Fibroblast of lung (primary cell): ENCODE results near the gene VPS13C. TPM values are rescaled to one million over a fixed set of nuclear protein-coding genes. Genes with fewer than 3 reads are reported as not detected.

Source experiments
- DNase-seq, 2 donors: peaks; one replicate each; pipeline versions ENCODE4 v3.0.0 to v3.0.0-alpha.2; 2010; ENCODE audit warnings: low read depth in 2 of 2
- H2AFZ ChIP-seq: 2 replicates; pipeline ENCODE4 v1.5.1; 2012; ENCODE audit warnings: low read length, control low read depth, inconsistent platforms
- H3K27ac ChIP-seq: 2 replicates; pipeline ENCODE4 v1.5.1; 2011; ENCODE audit warnings: low read length, control low read depth; ENCODE audit not compliant: insufficient read depth
- H3K27me3 ChIP-seq: 2 replicates; pipeline ENCODE4 v1.5.1; 2011; ENCODE audit warnings: mild to moderate bottlenecking, low read length; ENCODE audit not compliant: control insufficient read depth, insufficient read depth
- H3K36me3 ChIP-seq: 2 replicates; pipeline ENCODE4 v1.5.1; 2011; ENCODE audit warnings: low read length; ENCODE audit not compliant: control insufficient read depth, insufficient read depth
- H3K4me1 ChIP-seq: 2 replicates; pipeline ENCODE4 v1.5.1; 2011; ENCODE audit warnings: low read length; ENCODE audit not compliant: control insufficient read depth, insufficient read depth; ENCODE audit errors: extremely low read depth
- H3K4me2 ChIP-seq: 2 replicates; pipeline ENCODE4 v1.5.1; 2011; ENCODE audit warnings: low read length, control low read depth; ENCODE audit not compliant: insufficient read depth; ENCODE audit errors: extremely low read depth
- H3K4me3 ChIP-seq, 4 experiments: fragments of 200-600 bp in 1 of 4; sonication (generic) in 1 of 4; replicated peaks in 1 of 4; 2 replicates each; pipeline ENCODE4 v1.5.1; 2011 to 2016; ENCODE audit warnings: low read length in 4 of 4, low read depth in 3 of 4, mild to moderate bottlenecking in 3 of 4, control low read depth in 2 of 4, inconsistent platforms in 1 of 4, mixed read lengths in 1 of 4; ENCODE audit not compliant: insufficient read depth in 1 of 4; ENCODE audit errors: control extremely low read depth in 1 of 4
- H3K79me2 ChIP-seq: 2 replicates; pipeline ENCODE4 v1.5.1; 2012; ENCODE audit warnings: mild to moderate bottlenecking, low read length, inconsistent platforms; ENCODE audit not compliant: control insufficient read depth, insufficient read depth
- H3K9ac ChIP-seq: 2 replicates; pipeline ENCODE4 v1.5.1; 2011; ENCODE audit warnings: mild to moderate bottlenecking, low read length, control low read depth; ENCODE audit not compliant: insufficient read depth
- H3K9me3 ChIP-seq: 2 replicates; pipeline ENCODE4 v1.5.1; 2012; ENCODE audit warnings: low read depth, low read length; ENCODE audit not compliant: control insufficient read depth, insufficient read depth
- H4K20me1 ChIP-seq: 2 replicates; pipeline ENCODE4 v1.5.1; 2011; ENCODE audit warnings: low read length; ENCODE audit not compliant: control insufficient read depth, insufficient read depth; ENCODE audit errors: extremely low read depth
- EZH2 ChIP-seq: IDR thresholded peaks from 2 replicates; pipeline ENCODE4 v1.5.1; 2012; ENCODE audit warnings: low read length, control low read depth, mild to moderate bottlenecking; ENCODE audit errors: missing control alignments
- polyA plus RNA-seq, 2 donors: library from polyadenylated mRNA; depleted of rRNA in 1 of 2; stranded (reverse) in 1 of 2; unstranded in 1 of 2; fragments of >200 nt; gene quantifications; 2 replicates each; pipeline ENCODE4 v1.2.1, GENCODE V29; 2011 to 2012; ENCODE audit warnings: missing spikeins in 1 of 2
- total RNA-seq: library from RNA; depleted of rRNA; stranded (reverse); fragments of >200 nt; gene quantifications from 2 replicates; pipeline ENCODE4 v1.2.1, GENCODE V29; 2014
- TF ChIP-seq, protein P1 (sequence below), 2 donors: IDR thresholded peaks in 1 of 2; conservative IDR thresholded peaks in 1 of 2; 1 replicate in 1 of 2; 2 replicates in 1 of 2; pipeline ENCODE4 v1.5.1; 2011 to 2012; ENCODE audit warnings: low read length in 2 of 2, control low read depth in 1 of 2, inconsistent platforms in 1 of 2, low read depth in 1 of 2, mild to moderate bottlenecking in 1 of 2

VPS13C gene
- total and polyA plus RNA-seq, 2 donors (not counting 1 experiment from before 2014, with no cell fraction given): 19.6 to 82.7 TPM

DNA sequence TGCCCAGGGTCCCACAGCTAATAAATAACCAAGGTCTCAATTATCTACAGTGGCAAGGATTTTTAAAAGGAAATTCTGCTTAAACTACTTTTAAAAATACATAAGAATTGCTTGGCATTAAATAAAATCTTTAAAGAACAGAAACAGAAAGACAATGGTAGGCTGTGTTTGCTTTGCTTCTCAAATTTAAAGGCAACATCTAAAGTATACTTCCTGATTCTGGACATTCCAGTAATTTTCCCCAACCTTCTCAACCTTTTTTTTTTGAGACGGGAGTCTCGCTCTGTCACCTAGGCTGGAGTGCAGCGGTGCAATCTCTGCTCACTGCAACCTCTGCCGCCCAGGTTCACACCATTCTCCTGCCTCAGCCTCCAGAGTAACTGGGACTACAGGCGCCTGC lies 5.3 kb downstream of the VPS13C start:
- H3K27ac ChIP-seq: no peak overlapping the region
- no peaks in the 10 kb centered on the region for H3K4me1 ChIP-seq
- no peak for DNase-seq
- H3K27me3 ChIP-seq: no peaks in the 10 kb centered on the region
- H3K4me3 ChIP-seq: no peak overlapping the region
- H4K20me1 ChIP-seq: no peaks in the 10 kb centered on the region
- H3K79me2 ChIP-seq: peaks cover 36% of the 10 kb centered on the region
- H3K9ac ChIP-seq: no peak overlapping the region
- no peak overlapping the region for H3K4me2 ChIP-seq
- no peaks in the 10 kb centered on the region for H3K36me3 ChIP-seq
- TF ChIP-seq, protein P1, sequence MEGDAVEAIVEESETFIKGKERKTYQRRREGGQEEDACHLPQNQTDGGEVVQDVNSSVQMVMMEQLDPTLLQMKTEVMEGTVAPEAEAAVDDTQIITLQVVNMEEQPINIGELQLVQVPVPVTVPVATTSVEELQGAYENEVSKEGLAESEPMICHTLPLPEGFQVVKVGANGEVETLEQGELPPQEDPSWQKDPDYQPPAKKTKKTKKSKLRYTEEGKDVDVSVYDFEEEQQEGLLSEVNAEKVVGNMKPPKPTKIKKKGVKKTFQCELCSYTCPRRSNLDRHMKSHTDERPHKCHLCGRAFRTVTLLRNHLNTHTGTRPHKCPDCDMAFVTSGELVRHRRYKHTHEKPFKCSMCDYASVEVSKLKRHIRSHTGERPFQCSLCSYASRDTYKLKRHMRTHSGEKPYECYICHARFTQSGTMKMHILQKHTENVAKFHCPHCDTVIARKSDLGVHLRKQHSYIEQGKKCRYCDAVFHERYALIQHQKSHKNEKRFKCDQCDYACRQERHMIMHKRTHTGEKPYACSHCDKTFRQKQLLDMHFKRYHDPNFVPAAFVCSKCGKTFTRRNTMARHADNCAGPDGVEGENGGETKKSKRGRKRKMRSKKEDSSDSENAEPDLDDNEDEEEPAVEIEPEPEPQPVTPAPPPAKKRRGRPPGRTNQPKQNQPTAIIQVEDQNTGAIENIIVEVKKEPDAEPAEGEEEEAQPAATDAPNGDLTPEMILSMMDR (conservative IDR thresholded peaks at IDR 0.05 in 1 of 2, IDR thresholded peaks at IDR 0.05 in 1 of 2; ENCODE audit: low read depth in 1 of 2, low read length in 2 of 2): no peak
- TF ChIP-seq EZH2: no peak
- H3K9me3 ChIP-seq: no peaks in the 10 kb centered on the region
- H2AFZ ChIP-seq: no peak overlapping the region

DNA sequence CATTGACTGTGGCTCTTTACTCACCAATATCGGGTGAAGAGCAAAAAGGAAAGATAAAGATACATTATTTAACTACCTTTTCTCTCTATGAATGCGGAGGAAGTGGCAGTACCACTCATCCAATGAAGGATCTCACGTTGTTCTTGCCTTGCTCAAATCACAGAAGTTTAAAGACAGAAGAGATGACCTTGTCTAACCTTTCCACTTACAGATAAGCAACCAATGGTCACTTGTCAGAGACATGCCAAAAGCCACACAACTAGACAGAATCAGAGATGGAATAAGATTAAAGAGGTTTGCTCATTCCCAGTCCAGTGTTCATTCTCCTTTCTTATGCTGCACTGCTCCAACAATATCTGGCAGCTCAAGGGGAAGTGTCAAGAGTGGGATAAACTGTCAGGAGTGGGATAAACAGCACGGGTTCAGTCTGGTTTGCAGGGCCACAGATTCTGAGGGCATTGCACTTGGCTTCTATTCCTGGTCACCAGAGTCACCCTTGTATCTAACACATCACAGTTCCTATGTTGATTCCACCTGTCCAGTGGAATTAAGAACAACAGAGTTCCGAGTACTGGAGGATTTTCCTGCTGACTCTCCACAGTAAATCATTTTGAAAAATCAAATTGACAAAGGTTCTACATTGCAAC lies 6.7 kb downstream of the VPS13C start:
- no peak for DNase-seq
- Histone ChIP-seq H3K9me3 (no peaks in the 10 kb centered on the region), H3K79me2 (peaks cover 23% of the 10 kb centered on the region), H2AFZ (no peak overlapping the region), H4K20me1 (no peaks in the 10 kb centered on the region), H3K36me3 (no peaks in the 10 kb centered on the region), H3K9ac (no peak overlapping the region), H3K27me3 (no peaks in the 10 kb centered on the region), H3K4me3 (no peak overlapping the region), H3K4me2 (no peak overlapping the region), H3K4me1 (no peaks in the 10 kb centered on the region), H3K27ac (no peak overlapping the region)
- no peak for TF ChIP-seq EZH2
- TF ChIP-seq, protein P1 (conservative IDR thresholded peaks at IDR 0.05 in 1 of 2, IDR thresholded peaks at IDR 0.05 in 1 of 2; ENCODE audit: low read depth in 1 of 2, low read length in 2 of 2): no peak

DNA sequence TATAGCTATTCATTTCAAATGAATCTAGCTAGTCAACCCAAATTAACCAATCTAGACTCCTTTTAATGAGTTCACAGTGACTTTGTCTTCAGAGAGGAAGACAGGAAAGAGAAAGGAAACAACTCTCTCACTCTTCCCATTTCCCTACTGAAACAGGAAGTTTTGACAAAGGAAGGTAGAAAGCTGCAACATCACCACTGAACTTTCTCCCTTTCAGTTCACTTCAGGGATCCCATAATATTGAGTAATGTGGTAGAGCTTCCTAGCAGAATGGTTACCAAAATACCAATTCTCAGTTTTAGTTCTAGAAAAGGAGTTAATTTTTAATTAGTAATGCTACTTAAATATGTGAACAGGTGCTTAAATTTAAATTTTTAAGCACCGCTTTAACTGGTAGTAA lies 7.5 kb downstream of the VPS13C start:
- Histone ChIP-seq H3K27me3 (no peaks in the 10 kb centered on the region), H3K9ac (no peak overlapping the region), H3K9me3 (no peaks in the 10 kb centered on the region), H3K4me3 (no peak overlapping the region), H4K20me1 (no peaks in the 10 kb centered on the region), H3K79me2 (peaks cover 17% of the 10 kb centered on the region), H3K27ac (no peak overlapping the region), H2AFZ (no peak overlapping the region), H3K36me3 (no peaks in the 10 kb centered on the region), H3K4me2 (no peak overlapping the region), H3K4me1 (no peaks in the 10 kb centered on the region)
- DNase-seq: no peak
- no peak for TF ChIP-seq EZH2
- TF ChIP-seq, protein P1 (conservative IDR thresholded peaks at IDR 0.05 in 1 of 2, IDR thresholded peaks at IDR 0.05 in 1 of 2; ENCODE audit: low read depth in 1 of 2, low read length in 2 of 2): no peak
